ENCODE results near the gene FICD. TPM values are rescaled to one million over a fixed set of nuclear protein-coding genes. Genes with fewer than 3 reads are reported as not detected.

FICD gene
- total and polyA plus RNA-seq, 4 donors, result 3.5 to 17.1 (median 7.1) TPM

- peaks cover 0 to 10% (median 0%) of the 10 kb centered on the region in 4 donors for H3K9me3 ChIP-seq (ENCODE audit: control insufficient read depth in 4 of 4, insufficient read depth in 3 of 4, low read length in 3 of 4)
- H3K27ac ChIP-seq (ENCODE audit: low read depth in 1 of 2, low read length in 1 of 2), result no peak overlapping the region
- no peak overlapping the region for H3K9ac ChIP-seq (ENCODE audit: insufficient read depth in 1 of 2, low read length in 2 of 2)
- ATAC-seq (ENCODE audit: insufficient read depth, low FRiP score) (no peak), DNase-seq (no peak)
- H3K4me3 ChIP-seq, result no peak overlapping the region
- H3K4me1 ChIP-seq (ENCODE audit: control insufficient read depth in 5 of 5, insufficient read depth in 5 of 5, low read length in 5 of 5), result no peaks in the 10 kb centered on the region
- WGBS, 2 donors, result 61 to 67% methylated on average over 2 of the region's 2 CpGs
- peaks cover 0 to 3% (median 0%) of the 10 kb centered on the region in 3 donors for H3K27me3 ChIP-seq (ENCODE audit: control insufficient read depth in 3 of 3, insufficient read depth in 3 of 3, low read length in 2 of 3)
- no peaks in the 10 kb centered on the region for H3K36me3 ChIP-seq (ENCODE audit: control insufficient read depth in 4 of 4, insufficient read depth in 4 of 4, low read length in 4 of 4)
- TF ChIP-seq, protein P1, sequence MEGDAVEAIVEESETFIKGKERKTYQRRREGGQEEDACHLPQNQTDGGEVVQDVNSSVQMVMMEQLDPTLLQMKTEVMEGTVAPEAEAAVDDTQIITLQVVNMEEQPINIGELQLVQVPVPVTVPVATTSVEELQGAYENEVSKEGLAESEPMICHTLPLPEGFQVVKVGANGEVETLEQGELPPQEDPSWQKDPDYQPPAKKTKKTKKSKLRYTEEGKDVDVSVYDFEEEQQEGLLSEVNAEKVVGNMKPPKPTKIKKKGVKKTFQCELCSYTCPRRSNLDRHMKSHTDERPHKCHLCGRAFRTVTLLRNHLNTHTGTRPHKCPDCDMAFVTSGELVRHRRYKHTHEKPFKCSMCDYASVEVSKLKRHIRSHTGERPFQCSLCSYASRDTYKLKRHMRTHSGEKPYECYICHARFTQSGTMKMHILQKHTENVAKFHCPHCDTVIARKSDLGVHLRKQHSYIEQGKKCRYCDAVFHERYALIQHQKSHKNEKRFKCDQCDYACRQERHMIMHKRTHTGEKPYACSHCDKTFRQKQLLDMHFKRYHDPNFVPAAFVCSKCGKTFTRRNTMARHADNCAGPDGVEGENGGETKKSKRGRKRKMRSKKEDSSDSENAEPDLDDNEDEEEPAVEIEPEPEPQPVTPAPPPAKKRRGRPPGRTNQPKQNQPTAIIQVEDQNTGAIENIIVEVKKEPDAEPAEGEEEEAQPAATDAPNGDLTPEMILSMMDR (IDR thresholded peaks at IDR 0.05; ENCODE audit: control extremely low read depth, extremely low read depth), result no peak
Measured at GRCh38 chr12:108502922-108503321, 12.2 kb upstream of the FICD start.

DNA sequence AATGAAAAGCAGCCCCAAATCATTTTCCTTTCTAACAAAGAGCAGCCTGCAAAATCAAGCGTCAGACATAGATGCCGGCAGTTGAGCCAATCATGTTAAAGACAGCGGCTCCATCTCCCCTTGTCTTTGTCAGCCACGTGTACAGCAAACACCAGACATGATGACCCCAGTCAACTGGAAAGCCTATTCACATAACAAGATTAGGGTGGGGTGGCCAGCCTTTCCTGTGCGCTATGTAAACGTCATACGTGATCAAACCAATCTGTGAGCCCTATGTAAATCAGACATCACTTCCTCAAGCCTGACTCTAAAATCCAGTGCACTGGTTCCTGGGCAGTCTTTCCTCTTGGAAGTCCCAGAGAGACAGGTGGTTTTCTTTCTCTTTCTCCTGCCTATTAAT is 9.9 kb upstream of the FICD start:
- TF ChIP-seq, protein P1 (IDR thresholded peaks at IDR 0.05; ENCODE audit: control extremely low read depth, extremely low read depth), result no peak
- no peak for DNase-seq
- ATAC-seq (ENCODE audit: insufficient read depth, low FRiP score), result no peak
- Histone ChIP-seq H3K9me3 (ENCODE audit: control insufficient read depth in 4 of 4, insufficient read depth in 3 of 4, low read length in 3 of 4) (peaks cover 0 to 10% (median 2%) of the 10 kb centered on the region in 4 donors), H3K4me3 (no peak overlapping the region), H3K9ac (ENCODE audit: insufficient read depth in 1 of 2, low read length in 2 of 2) (no peak overlapping the region), H3K27ac (ENCODE audit: low read depth in 1 of 2, low read length in 1 of 2) (no peak overlapping the region), H3K27me3 (ENCODE audit: control insufficient read depth in 3 of 3, insufficient read depth in 3 of 3, low read length in 2 of 3) (no peaks in the 10 kb centered on the region), H3K4me1 (ENCODE audit: control insufficient read depth in 5 of 5, insufficient read depth in 5 of 5, low read length in 5 of 5) (no peaks in the 10 kb centered on the region), H3K36me3 (ENCODE audit: control insufficient read depth in 4 of 4, insufficient read depth in 4 of 4, low read length in 4 of 4) (no peaks in the 10 kb centered on the region)
- 66 to 84% methylated on average over 7 of the region's 7 CpGs for WGBS, 2 donors

GRCh38 chr12:108507971-108508642 is 7.0 kb upstream of the FICD start:
- no peak for DNase-seq
- Histone ChIP-seq H3K9ac (ENCODE audit: insufficient read depth in 1 of 2, low read length in 2 of 2) (no peak overlapping the region), H3K4me1 (ENCODE audit: control insufficient read depth in 5 of 5, insufficient read depth in 5 of 5, low read length in 5 of 5) (no peaks in the 10 kb centered on the region), H3K27me3 (ENCODE audit: control insufficient read depth in 3 of 3, insufficient read depth in 3 of 3, low read length in 2 of 3) (no peaks in the 10 kb centered on the region), H3K4me3 (no peak overlapping the region), H3K27ac (ENCODE audit: low read depth in 1 of 2, low read length in 1 of 2) (no peak overlapping the region), H3K36me3 (ENCODE audit: control insufficient read depth in 4 of 4, insufficient read depth in 4 of 4, low read length in 4 of 4) (no peaks in the 10 kb centered on the region), H3K9me3 (ENCODE audit: control insufficient read depth in 4 of 4, insufficient read depth in 3 of 4, low read length in 3 of 4) (peaks cover 0 to 4% (median 2%) of the 10 kb centered on the region in 4 donors)
- TF ChIP-seq, protein P1 (IDR thresholded peaks at IDR 0.05; ENCODE audit: control extremely low read depth, extremely low read depth), result no peak
- 55 to 69% methylated on average over 3 of the region's 3 CpGs for WGBS, 2 donors
- ATAC-seq (ENCODE audit: insufficient read depth, low FRiP score), result no peak

DNA sequence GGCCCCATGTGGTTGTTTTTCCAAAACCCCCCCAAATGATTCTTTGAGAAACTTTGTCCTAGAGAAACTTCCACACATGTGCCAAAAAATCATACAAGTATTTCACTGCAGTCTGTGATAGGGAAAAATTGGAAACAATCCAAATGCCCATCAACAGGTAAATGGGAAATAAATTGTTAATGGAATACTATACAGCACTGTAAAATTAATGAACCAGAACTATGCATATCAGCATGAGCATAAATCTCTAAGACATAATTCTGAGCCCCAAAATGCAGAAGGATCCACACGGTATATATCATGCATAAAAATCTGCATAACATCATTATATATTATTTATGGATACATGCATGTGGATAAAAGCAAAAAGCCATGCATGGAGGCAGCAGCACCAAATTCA is 5.3 kb upstream of the FICD start:
- Histone ChIP-seq H3K27ac (ENCODE audit: low read depth in 1 of 2, low read length in 1 of 2) (no peak overlapping the region), H3K27me3 (ENCODE audit: control insufficient read depth in 3 of 3, insufficient read depth in 3 of 3, low read length in 2 of 3) (no peaks in the 10 kb centered on the region), H3K4me1 (ENCODE audit: control insufficient read depth in 5 of 5, insufficient read depth in 5 of 5, low read length in 5 of 5) (no peaks in the 10 kb centered on the region), H3K4me3 (no peak overlapping the region), H3K9me3 (ENCODE audit: control insufficient read depth in 4 of 4, insufficient read depth in 3 of 4, low read length in 3 of 4) (peaks cover 0 to 4% (median 0%) of the 10 kb centered on the region in 4 donors), H3K36me3 (ENCODE audit: control insufficient read depth in 4 of 4, insufficient read depth in 4 of 4, low read length in 4 of 4) (no peaks in the 10 kb centered on the region), H3K9ac (ENCODE audit: insufficient read depth in 1 of 2, low read length in 2 of 2) (no peak overlapping the region)
- no peak for DNase-seq
- no peak for ATAC-seq (ENCODE audit: insufficient read depth, low FRiP score)
- TF ChIP-seq, protein P1 (IDR thresholded peaks at IDR 0.05; ENCODE audit: control extremely low read depth, extremely low read depth), result no peak
- WGBS, 2 donors, result 91 to 97% methylated on average over 1 of the region's 1 CpG
